Parathyroid adenoma (tissue), 2 donors: Measurements from ENCODE around the gene NDST3.

Source experiments
- H2AFZ ChIP-seq: fragments of 300-600 bp; sonication (generic); one replicate; pipeline ENCODE4 v1.7.0; 2017; ENCODE audit warnings: antibody characterized with exemption, mild to moderate bottlenecking
- H3K27ac ChIP-seq: fragments of 300-600 bp; sonication (generic); one replicate; pipeline ENCODE4 v1.7.0; 2017
- H3K27me3 ChIP-seq: fragments of 300-600 bp; sonication (generic); one replicate; pipeline ENCODE4 v1.7.0; 2017; ENCODE audit warnings: low read length; ENCODE audit not compliant: control insufficient read depth, insufficient read depth
- H3K36me3 ChIP-seq: fragments of 300-600 bp; sonication (generic); one replicate; pipeline ENCODE4 v1.7.0; 2017; ENCODE audit warnings: low read length; ENCODE audit not compliant: control insufficient read depth, insufficient read depth
- H3K4me1 ChIP-seq: fragments of 300-600 bp; sonication (generic); one replicate; pipeline ENCODE4 v1.7.0; 2017; ENCODE audit warnings: control low read depth
- H3K4me2 ChIP-seq: fragments of 300-600 bp; sonication (generic); one replicate; pipeline ENCODE4 v1.7.0; 2017; ENCODE audit warnings: low read length
- H3K4me3 ChIP-seq: fragments of 300-600 bp; sonication (generic); one replicate; pipeline ENCODE4 v1.7.0; 2017; ENCODE audit warnings: low read depth, low read length
- H3K79me2 ChIP-seq: fragments of 300-600 bp; sonication (generic); one replicate; pipeline ENCODE4 v1.7.0; 2017; ENCODE audit warnings: control low read depth
- H3K9ac ChIP-seq: fragments of 300-600 bp; sonication (generic); one replicate; pipeline ENCODE4 v1.7.0; 2017; ENCODE audit warnings: mild to moderate bottlenecking
- H3K9me3 ChIP-seq: fragments of 300-600 bp; sonication (generic); one replicate; pipeline ENCODE4 v1.7.0; 2017; ENCODE audit warnings: low read length; ENCODE audit not compliant: control insufficient read depth
- CTCF ChIP-seq: fragments of 300-600 bp; sonication (generic); IDR thresholded peaks from one replicate; pipeline ENCODE4 v1.7.0; 2017; ENCODE audit warnings: antibody characterized with exemption, mild to moderate bottlenecking
- donor health status: primary hyperparathyroidism.

The NDST3 gene

GRCh38 chr4:118005883-118006282 lies 28.4 kb upstream of the NDST3 start:
- Histone ChIP-seq H3K27ac (no peak overlapping the region), H3K4me3 (no peak overlapping the region), H3K79me2 (no peaks in the 10 kb centered on the region), H3K4me1 (no peaks in the 10 kb centered on the region), H3K4me2 (no peak overlapping the region), H3K9ac (no peak overlapping the region), H3K9me3 (no peaks in the 10 kb centered on the region), H3K27me3 (no peaks in the 10 kb centered on the region), H2AFZ (no peak overlapping the region), H3K36me3 (no peaks in the 10 kb centered on the region)
- no peak for TF ChIP-seq CTCF

- no peaks in the 10 kb centered on the region for H3K4me1 ChIP-seq
- no peak for TF ChIP-seq CTCF
- H3K9me3 ChIP-seq, result no peaks in the 10 kb centered on the region
Observed at GRCh38 chr4:118012142-118012541, 22.1 kb upstream of the NDST3 start.

GRCh38 chr4:118014831-118015230 lies 19.5 kb upstream of the NDST3 start:
- H3K9me3 ChIP-seq, result no peaks in the 10 kb centered on the region
- H3K4me1 ChIP-seq, result no peaks in the 10 kb centered on the region
- no peaks in the 10 kb centered on the region for H3K36me3 ChIP-seq
- TF ChIP-seq CTCF, result no peak
- no peak overlapping the region for H3K4me3 ChIP-seq
- no peak overlapping the region for H3K27ac ChIP-seq
- no peaks in the 10 kb centered on the region for H3K79me2 ChIP-seq
- H3K9ac ChIP-seq, result no peak overlapping the region
- no peak overlapping the region for H3K4me2 ChIP-seq
- no peaks in the 10 kb centered on the region for H3K27me3 ChIP-seq
- no peak overlapping the region for H2AFZ ChIP-seq

More at GRCh38 chr4:118012142-118012541, 22.1 kb upstream of the NDST3 start:
- Histone ChIP-seq H2AFZ (no peak overlapping the region), H3K79me2 (no peaks in the 10 kb centered on the region), H3K4me2 (no peak overlapping the region), H3K36me3 (no peaks in the 10 kb centered on the region), H3K4me3 (no peak overlapping the region), H3K9ac (no peak overlapping the region), H3K27me3 (no peaks in the 10 kb centered on the region), H3K27ac (no peak overlapping the region)

- no peak for TF ChIP-seq CTCF
- Histone ChIP-seq H3K36me3 (no peaks in the 10 kb centered on the region), H3K9me3 (no peaks in the 10 kb centered on the region), H3K4me1 (no peaks in the 10 kb centered on the region), H3K27me3 (no peaks in the 10 kb centered on the region), H2AFZ (no peak overlapping the region), H3K79me2 (no peaks in the 10 kb centered on the region), H3K4me2 (no peak overlapping the region), H3K4me3 (no peak overlapping the region), H3K9ac (no peak overlapping the region), H3K27ac (no peak overlapping the region)
Observed at GRCh38 chr4:118018381-118019145, 15.7 kb upstream of the NDST3 start.

GRCh38 chr4:118026806-118027205 lies 7.5 kb upstream of the NDST3 start:
- Histone ChIP-seq H2AFZ (no peak overlapping the region), H3K27ac (no peak overlapping the region), H3K4me1 (no peaks in the 10 kb centered on the region), H3K4me2 (no peak overlapping the region), H3K79me2 (no peaks in the 10 kb centered on the region), H3K27me3 (no peaks in the 10 kb centered on the region), H3K4me3 (no peak overlapping the region), H3K36me3 (no peaks in the 10 kb centered on the region), H3K9me3 (no peaks in the 10 kb centered on the region), H3K9ac (no peak overlapping the region)
- TF ChIP-seq CTCF, result no peak
